Naive thymus-derived CD4-positive, alpha-beta T cell (primary cell): ENCODE measurements around the gene PLCD3. TPM values are rescaled to one million over a fixed set of nuclear protein-coding genes. Genes with fewer than 3 reads are reported as not detected.
"Not testable (repeated sequence)": the region's sequence is repeated elsewhere in the genome, so short reads cannot be mapped to it uniquely, and the experiment has no call there.

Source experiments
- ATAC-seq: fragments of 150-1000 bp; cut with Tn5 transposase; 2 replicates; pipeline ENCODE4 v1.10.0; 2021; ENCODE audit warnings: mild to moderate bottlenecking, moderate library complexity
- CTCF ChIA-PET: fragments of 350-600 bp; sonication (Branson Sonifier 250); formaldehyde crosslinking; loops from one replicate; lab custom pipeline; 2021; ENCODE audit warnings: antibody characterized with exemption; lab: Charles Lee
- POLR2A ChIA-PET: fragments of 350-600 bp; sonication (Branson Sonifier 250); formaldehyde crosslinking; loops from one replicate; lab custom pipeline; 2021; ENCODE audit warnings: antibody characterized with exemption, inconsistent platforms; lab: Charles Lee
- DNase-seq, 9 donors: peaks; one replicate each; pipeline versions ENCODE4 v3.0.0 to v3.0.0-alpha.2; 2020 to 2022; ENCODE audit warnings: mixed read lengths in 1 of 9
- H3K27ac ChIP-seq: one replicate; pipeline ENCODE4 v1.7.0; 2013; ENCODE audit warnings: mild to moderate bottlenecking, low read depth, low read length, moderate library complexity
- H3K27me3 ChIP-seq, 2 donors: one replicate each; pipeline ENCODE4 v1.7.0; 2013; ENCODE audit warnings: low read length in 2 of 2, mild to moderate bottlenecking in 2 of 2, moderate library complexity in 2 of 2; ENCODE audit not compliant: control insufficient read depth in 2 of 2, insufficient read depth in 2 of 2
- H3K36me3 ChIP-seq, 3 experiments: 1 replicate in 2 of 3; 2 replicates in 1 of 3; pipeline ENCODE4 v1.7.0; 2013; ENCODE audit warnings: low read length in 3 of 3, mild to moderate bottlenecking in 3 of 3, moderate library complexity in 1 of 3; ENCODE audit not compliant: insufficient read depth in 3 of 3, control insufficient read depth in 2 of 3
- H3K4me1 ChIP-seq, 2 donors: one replicate each; pipeline ENCODE4 v1.7.0; 2013; ENCODE audit warnings: low read length in 2 of 2, mild to moderate bottlenecking in 2 of 2, moderate library complexity in 1 of 2; ENCODE audit not compliant: control insufficient read depth in 2 of 2, insufficient read depth in 2 of 2
- H3K4me3 ChIP-seq: 2 replicates; pipeline ENCODE4 v1.7.0; 2013; ENCODE audit warnings: mild to moderate bottlenecking, low read length
- H3K9me3 ChIP-seq, 3 experiments: 1 replicate in 2 of 3; 2 replicates in 1 of 3; pipeline ENCODE4 v1.7.0; 2013; ENCODE audit warnings: low read length in 3 of 3; ENCODE audit not compliant: control insufficient read depth in 2 of 3
- H3K27ac Mint-ChIP-seq, 9 donors: one replicate each; pipeline ENCODE4 v1.8.0; 2020 to 2022; ENCODE audit warnings: mixed read lengths in 9 of 9, mild to moderate bottlenecking in 8 of 9, moderate library complexity in 5 of 9, inconsistent platforms in 2 of 9
- H3K27me3 Mint-ChIP-seq, 5 donors: one replicate each; pipeline ENCODE4 v1.8.0; 2021 to 2022; ENCODE audit warnings: mixed read lengths in 5 of 5, mild to moderate bottlenecking in 1 of 5
- H3K36me3 Mint-ChIP-seq, 5 donors: one replicate each; pipeline ENCODE4 v1.8.0; 2020 to 2022; ENCODE audit warnings: mixed read lengths in 5 of 5, mild to moderate bottlenecking in 3 of 5, inconsistent platforms in 1 of 5
- H3K4me1 Mint-ChIP-seq, 7 donors: one replicate each; pipeline ENCODE4 v1.8.0; 2020 to 2022; ENCODE audit warnings: mixed read lengths in 7 of 7, mild to moderate bottlenecking in 3 of 7, inconsistent platforms in 1 of 7
- H3K4me3 Mint-ChIP-seq, 10 donors: one replicate each; pipeline ENCODE4 v1.8.0; 2020 to 2022; ENCODE audit warnings: mild to moderate bottlenecking in 10 of 10, mixed read lengths in 10 of 10, moderate library complexity in 6 of 10, inconsistent platforms in 2 of 10
- H3K9me3 Mint-ChIP-seq, 11 donors: one replicate each; pipeline ENCODE4 v1.8.0; 2020 to 2022; ENCODE audit warnings: mixed read lengths in 11 of 11, mild to moderate bottlenecking in 4 of 11, inconsistent platforms in 1 of 11, moderate library complexity in 1 of 11
- intact Hi-C, 2 donors: fragments of 100-400 bp; cut with micrococcal nuclease; formaldehyde crosslinking; loops; one replicate each; pipeline ENCODE4 v1.15.1; 2023
- polyA plus RNA-seq, 2 donors: library from polyadenylated mRNA; unstranded; fragments of 300-500 nt; fragmentation: Illumina TruSeq; gene quantifications; one replicate each; pipeline ENCODE4 v1.2.3, GENCODE V29; 2021
- total RNA-seq, 6 experiments: library from RNA in 5 of 6; stranded (reverse) in 5 of 6; gene quantifications; 1 replicate in 5 of 6; 2 replicates in 1 of 6; pipeline ENCODE4 v1.2.3 and lab custom pipeline; 2021 to 2026

PLCD3 gene
- total and polyA plus RNA-seq, 7 experiments from 2014 or later: 0.21 to 5.1 (median 2.7) TPM; not detected in 1

DNA sequence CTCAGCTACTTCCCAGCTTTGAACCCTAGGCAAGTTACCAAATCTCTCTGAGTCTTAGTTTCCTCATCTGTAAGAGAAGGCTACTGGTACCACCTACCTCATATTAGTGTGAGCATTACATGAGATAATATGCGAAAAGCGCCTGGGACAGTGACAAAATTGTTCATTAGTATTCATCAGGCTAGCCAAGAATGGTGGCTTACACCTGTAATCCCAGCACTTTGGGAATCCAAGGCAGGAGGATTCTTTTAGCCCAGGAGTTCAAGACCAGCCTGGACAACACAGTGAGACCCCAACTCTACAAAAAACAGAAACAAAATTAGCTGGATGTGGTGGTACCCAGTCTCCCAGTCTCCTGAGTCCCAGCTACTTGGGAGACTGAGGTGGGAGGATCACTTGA is 3.3 kb downstream of the PLCD3 start:
- peaks cover 2 to 6% (median 5%) of the 10 kb centered on the region in 7 donors for H3K4me1 Mint-ChIP-seq
- peaks cover 0 to 10% (median 0%) of the 10 kb centered on the region in 5 donors for H3K27me3 Mint-ChIP-seq
- ATAC-seq (no peak), DNase-seq (no peak)
- Histone ChIP-seq H3K27me3 (no peaks in the 10 kb centered on the region), H3K27ac (no peak overlapping the region), H3K36me3 (peaks cover 0 to 7% (median 0%) of the 10 kb centered on the region in 3 experiments), H3K9me3 (no peaks in the 10 kb centered on the region), H3K4me1 (no peaks in the 10 kb centered on the region), H3K4me3 (no peak overlapping the region)
- no peak overlapping the region for H3K27ac Mint-ChIP-seq
- no peak overlapping the region for H3K4me3 Mint-ChIP-seq
- no peaks in the 10 kb centered on the region for H3K9me3 Mint-ChIP-seq
- no peaks in the 10 kb centered on the region for H3K36me3 Mint-ChIP-seq
- ChIA-PET CTCF (no interaction called here), POLR2A (interaction anchor here (13.3 kb wide), 1 partner anchor 20 kb away, joined by 232 read pairs; the partner anchor contains the start of gene HEXIM1)
- intact Hi-C loops: no loop called here

DNA sequence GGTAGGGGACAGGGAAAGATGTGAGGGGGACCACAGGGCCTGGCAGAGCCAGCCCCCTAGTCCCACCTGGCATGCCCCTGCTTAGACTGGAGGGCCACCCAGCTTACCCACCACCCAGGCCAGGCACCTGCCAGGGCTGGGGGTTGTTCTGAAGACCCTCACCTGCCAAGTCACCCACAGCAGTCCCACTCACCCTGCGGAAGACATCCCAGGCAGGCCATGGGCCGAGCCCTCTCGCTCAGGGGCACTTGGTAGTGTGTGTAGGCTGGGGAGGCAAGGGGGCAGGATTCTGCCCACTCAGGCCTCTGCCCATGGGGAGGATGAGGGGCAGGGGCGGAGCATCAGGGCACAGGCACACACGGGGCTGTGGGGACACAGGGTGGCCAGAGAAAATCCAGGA is 4.0 kb downstream of the PLCD3 start:
- Histone ChIP-seq H3K27ac (no peak overlapping the region), H3K9me3 (no peaks in the 10 kb centered on the region), H3K36me3 (peaks cover 0 to 7% (median 0%) of the 10 kb centered on the region in 3 experiments), H3K4me3 (no peak overlapping the region), H3K4me1 (no peaks in the 10 kb centered on the region), H3K27me3 (no peaks in the 10 kb centered on the region)
- H3K27ac Mint-ChIP-seq: no peak overlapping the region
- no peaks in the 10 kb centered on the region for H3K9me3 Mint-ChIP-seq
- H3K4me1 Mint-ChIP-seq: peaks cover 0 to 4% (median 0%) of the 10 kb centered on the region in 7 donors
- ChIA-PET CTCF (no interaction called here), POLR2A (interaction anchor here (13.3 kb wide), 1 partner anchor 20 kb away, joined by 232 read pairs; the partner anchor contains the start of gene HEXIM1)
- H3K4me3 Mint-ChIP-seq: no peak overlapping the region
- DNase-seq (no peak), ATAC-seq (no peak)
- H3K36me3 Mint-ChIP-seq: no peaks in the 10 kb centered on the region
- intact Hi-C loops: no loop called here
- peaks cover 0 to 10% (median 0%) of the 10 kb centered on the region in 5 donors for H3K27me3 Mint-ChIP-seq

DNA sequence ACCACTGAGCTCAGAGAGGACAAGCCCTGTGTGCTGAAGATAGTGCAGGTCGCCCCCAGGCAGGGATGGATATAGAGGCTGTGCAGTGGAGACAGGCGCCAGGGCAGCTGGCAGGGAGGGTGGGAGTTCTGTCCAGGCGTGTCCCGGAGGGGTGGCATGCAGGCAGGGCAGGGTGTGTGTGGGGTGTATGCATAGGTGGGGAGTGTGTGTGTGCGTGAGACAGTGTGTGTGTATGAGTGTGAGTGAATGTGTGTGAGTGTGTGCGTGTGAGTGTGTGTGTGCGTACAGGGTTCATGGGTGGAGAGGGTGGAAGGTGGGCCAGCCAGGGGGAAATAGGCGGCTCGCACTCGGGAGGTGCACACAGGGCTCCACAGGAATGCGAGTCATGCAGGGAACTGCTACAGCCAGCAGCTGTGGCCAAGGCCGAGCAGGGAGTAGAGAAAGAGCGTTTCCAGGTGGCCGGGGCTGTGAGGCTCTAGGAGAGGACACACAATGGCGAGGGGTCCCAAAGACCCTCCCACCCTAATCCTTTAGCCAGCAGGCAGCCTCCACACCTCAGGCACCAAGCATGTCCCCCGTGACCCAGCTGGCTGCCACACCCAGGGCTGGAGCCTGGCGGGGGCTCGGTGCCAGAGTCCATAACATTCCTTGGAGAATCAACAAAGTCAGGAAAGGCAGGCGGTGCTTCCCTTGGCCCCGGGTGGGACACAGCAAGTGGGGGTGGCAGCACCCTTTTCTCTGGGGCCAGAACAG is 4.6 kb downstream of the PLCD3 start:
- no peaks in the 10 kb centered on the region for H3K9me3 ChIP-seq
- Mint-ChIP-seq H3K36me3 (no peaks in the 10 kb centered on the region), H3K27me3 (peaks cover 0 to 14% (median 0%) of the 10 kb centered on the region in 5 donors), H3K4me1 (peaks cover 0 to 4% (median 0%) of the 10 kb centered on the region in 7 donors), H3K9me3 (no peaks in the 10 kb centered on the region), H3K4me3 (no peak overlapping the region), H3K27ac (no peak overlapping the region)
- peaks cover 0 to 2% (median 0%) of the 10 kb centered on the region in 3 experiments for H3K36me3 ChIP-seq
- H3K27me3 ChIP-seq: no peaks in the 10 kb centered on the region
- CTCF ChIA-PET: interaction anchor here (0.6 to 1.1 kb wide), 2 partner anchors 8 to 30 kb away, joined by 3 to 5 read pairs; partner anchors contain the start of gene ACBD4
- ATAC-seq (no peak), DNase-seq (no peak)
- H3K4me3 ChIP-seq: no peak overlapping the region
- POLR2A ChIA-PET: interaction anchor here (13.3 kb wide), 1 partner anchor 21 kb away, joined by 232 read pairs; the partner anchor contains the start of gene HEXIM1
- H3K4me1 ChIP-seq: no peaks in the 10 kb centered on the region
- H3K27ac ChIP-seq: no peak overlapping the region
- intact Hi-C loops: no loop called here

GRCh38 chr17:45127207-45127547 is 5.1 kb downstream of the PLCD3 start:
- peaks cover 0 to 17% (median 0%) of the 10 kb centered on the region in 5 donors for H3K27me3 Mint-ChIP-seq
- DNase-seq: no peak
- H3K27ac ChIP-seq: no peak overlapping the region
- ChIA-PET CTCF (interaction anchor here (0.6 to 1.1 kb wide), 2 partner anchors 8 to 30 kb away, joined by 3 to 5 read pairs; partner anchors contain the start of gene ACBD4), POLR2A (no interaction called here)
- no peak overlapping the region for H3K4me3 Mint-ChIP-seq
- no peak overlapping the region for H3K4me3 ChIP-seq
- H3K36me3 ChIP-seq: no peaks in the 10 kb centered on the region
- peaks cover 0 to 4% (median 0%) of the 10 kb centered on the region in 7 donors for H3K4me1 Mint-ChIP-seq
- peak overlapping the region in 1 of 9 donors; percentile 21 for H3K27ac Mint-ChIP-seq
- ATAC-seq: no peak
- no peaks in the 10 kb centered on the region for H3K9me3 ChIP-seq
- H3K27me3 ChIP-seq: no peaks in the 10 kb centered on the region
- no peaks in the 10 kb centered on the region for H3K4me1 ChIP-seq
- intact Hi-C loops: no loop called here
- H3K9me3 Mint-ChIP-seq: no peaks in the 10 kb centered on the region
- no peaks in the 10 kb centered on the region for H3K36me3 Mint-ChIP-seq

- Mint-ChIP-seq H3K36me3 (no peaks in the 10 kb centered on the region), H3K27ac (no peak overlapping the region), H3K4me1 (peaks cover 0 to 2% (median 0%) of the 10 kb centered on the region in 7 donors), H3K27me3 (peaks cover 0 to 18% (median 6%) of the 10 kb centered on the region in 5 donors), H3K9me3 (no peaks in the 10 kb centered on the region), H3K4me3 (no peak overlapping the region)
- Histone ChIP-seq H3K27ac (no peak overlapping the region), H3K4me3 (no peak overlapping the region), H3K27me3 (no peaks in the 10 kb centered on the region), H3K36me3 (no peaks in the 10 kb centered on the region), H3K4me1 (no peaks in the 10 kb centered on the region), H3K9me3 (no peaks in the 10 kb centered on the region)
- CTCF ChIA-PET: no interaction called here
- POLR2A ChIA-PET: no interaction called here
- no peak for DNase-seq
- intact Hi-C loops: no loop called here
- ATAC-seq: no peak
Observed at GRCh38 chr17:45125509-45125908, 6.8 kb downstream of the PLCD3 start.

DNA sequence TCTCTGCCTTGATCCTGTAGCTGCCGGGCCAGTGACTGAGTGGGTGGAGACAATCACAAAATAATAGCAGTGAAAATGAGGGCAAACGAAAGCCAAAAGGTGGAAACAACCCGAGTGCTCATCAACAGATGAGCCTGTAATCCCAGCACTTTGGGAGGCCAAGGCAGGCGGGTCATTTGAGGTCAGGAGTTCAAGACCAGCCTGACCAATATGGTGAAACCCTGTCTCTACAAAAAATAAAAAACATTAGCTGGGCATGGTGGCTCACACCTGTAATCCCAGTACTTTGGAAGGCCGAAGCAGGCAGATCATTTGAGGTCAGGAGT is 7.6 kb downstream of the PLCD3 start:
- intact Hi-C loops, H3K9me3 Mint-ChIP-seq: not testable (repeated sequence)
- CTCF ChIA-PET: interaction anchor here (0.6 kb wide), 1 partner anchor 9 kb away, joined by 6 read pairs; no protein-coding TSS in a partner anchor

More for the DNA sequence above, 7.6 kb downstream of the PLCD3 start:
- H3K27ac ChIP-seq, POLR2A ChIA-PET, H3K9me3 ChIP-seq, H3K4me3 ChIP-seq, H3K4me1 Mint-ChIP-seq, DNase-seq, H3K36me3 Mint-ChIP-seq, H3K4me1 ChIP-seq, H3K27ac Mint-ChIP-seq, ATAC-seq, H3K27me3 ChIP-seq, H3K36me3 ChIP-seq, H3K4me3 Mint-ChIP-seq: not testable (repeated sequence)
- H3K27me3 Mint-ChIP-seq: peaks cover 0 to 15% (median 6%) of the 10 kb centered on the region in 5 donors
